Stimulated activated CD8-positive, alpha-beta memory T cell treated with anti-CD3 and anti-CD28 coated beads, Interleukin-12 subunit alpha, Interleukin-12 subunit beta, amount 100 ng/mL, for 4 hours (primary cell): ENCODE results near the gene CYP27C1.

Source experiments
- DNase-seq: peaks from one replicate; pipeline ENCODE4 v3.0.0-alpha.2; 2020; ENCODE audit warnings: low read depth

CYP27C1 gene

GRCh38 chr2:127193164-127193966 lies 26.7 kb downstream of the CYP27C1 start:
- DNase-seq: no peak

GRCh38 chr2:127191331-127192219 lies 28.5 kb downstream of the CYP27C1 start:
- DNase-seq: no peak

GRCh38 chr2:127188797-127189196 lies 31.3 kb downstream of the CYP27C1 start:
- no peak for DNase-seq

GRCh38 chr2:127187831-127188230 lies 32.3 kb downstream of the CYP27C1 start:
- no peak for DNase-seq

- no peak for DNase-seq
Observed at GRCh38 chr2:127187081-127187775, 32.9 kb downstream of the CYP27C1 start.

- no peak for DNase-seq
Observed at GRCh38 chr2:127185705-127186104, 34.4 kb downstream of the CYP27C1 start.

- DNase-seq: no peak
Observed at GRCh38 chr2:127185093-127185492, 35.0 kb downstream of the CYP27C1 start.

GRCh38 chr2:127183771-127184170 lies 36.3 kb downstream of the CYP27C1 start:
- DNase-seq: no peak

GRCh38 chr2:127182626-127183458 lies 37.3 kb downstream of the CYP27C1 start:
- DNase-seq: no peak

GRCh38 chr2:127181851-127182250 lies 38.2 kb downstream of the CYP27C1 start:
- no peak for DNase-seq

- DNase-seq: no peak
Observed at GRCh38 chr2:127179766-127180165, 40.3 kb downstream of the CYP27C1 start.

- DNase-seq: no peak
Observed at GRCh38 chr2:127177617-127178263, 42.4 kb downstream of the CYP27C1 start.

GRCh38 chr2:127176371-127177311 lies 43.5 kb downstream of the CYP27C1 start:
- no peak for DNase-seq

- DNase-seq: no peak
Observed at GRCh38 chr2:127175751-127176354, 44.2 kb downstream of the CYP27C1 start.

- DNase-seq: no peak
Observed at GRCh38 chr2:127175041-127175721, 44.9 kb downstream of the CYP27C1 start.

- DNase-seq: no peak
Observed at GRCh38 chr2:127174640-127175039, 45.5 kb downstream of the CYP27C1 start.

GRCh38 chr2:127174136-127174535 lies 46.0 kb downstream of the CYP27C1 start:
- no peak for DNase-seq

GRCh38 chr2:127173057-127173456 lies 47.0 kb downstream of the CYP27C1 start:
- DNase-seq: no peak

GRCh38 chr2:127172306-127172705 lies 47.8 kb downstream of the CYP27C1 start:
- DNase-seq: no peak
